Peyer's patch (tissue), 4 donors: Measurements from ENCODE around the gene DYRK1A.

Source experiments
- CTCF ChIP-seq, 6 experiments: fragments of 450-650 bp in 4 of 6; fragments of 200-600 bp in 2 of 6; sonication (generic) in 1 of 6; IDR thresholded peaks; one replicate each; pipeline ENCODE4 v1.5.1; 2017 to 2019; ENCODE audit warnings: antibody characterized with exemption in 6 of 6, mild to moderate bottlenecking in 3 of 6, moderate library complexity in 1 of 6
- POLR2A ChIP-seq, 2 donors: fragments of 450-650 bp; IDR thresholded peaks; one replicate each; pipeline ENCODE4 v1.5.1; 2017; ENCODE audit warnings: antibody characterized with exemption in 2 of 2, mild to moderate bottlenecking in 2 of 2, moderate library complexity in 2 of 2

DNA sequence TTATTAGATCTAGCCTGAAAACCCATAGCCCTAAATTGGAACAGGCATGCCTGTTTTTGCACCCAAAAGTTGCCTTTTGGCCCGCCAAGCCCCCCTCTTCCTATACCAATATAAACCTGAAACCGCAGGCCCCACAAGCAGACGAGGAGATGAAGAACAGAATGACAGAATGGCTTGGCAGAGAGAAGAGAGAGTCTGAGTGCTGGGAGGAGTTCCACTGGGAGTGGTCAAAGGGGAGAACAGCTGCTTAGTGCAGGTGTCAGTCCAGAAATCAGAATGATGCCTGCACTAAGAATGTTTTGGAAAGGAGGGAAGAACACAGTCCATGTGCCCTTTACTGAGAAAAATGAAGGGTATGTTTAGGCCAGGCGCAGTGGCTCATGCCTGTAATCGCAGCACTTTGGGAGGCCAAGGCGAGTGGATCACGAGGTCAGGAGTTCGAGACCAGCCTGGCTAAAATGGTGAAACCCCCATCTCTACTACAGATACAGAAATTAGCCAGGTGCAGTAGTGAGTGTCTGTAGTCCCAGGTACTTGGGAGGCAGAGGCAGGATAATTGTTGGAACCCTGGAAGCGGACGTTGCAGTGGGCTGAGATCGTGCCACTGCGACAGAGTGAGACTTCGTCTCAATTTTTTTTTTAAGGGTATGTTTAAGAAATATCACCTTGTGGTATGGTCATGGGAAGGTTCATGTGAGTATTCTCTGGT lies 9.4 kb downstream of the DYRK1A start:
- TF ChIP-seq CTCF (IDR thresholded peaks at IDR 0.05) (no peak), POLR2A (IDR thresholded peaks at IDR 0.05) (no peak)
